Fibroblast of skin of left biceps (primary cell): Measurements from ENCODE around the gene FILIP1L.
"Not testable (repeated sequence)": the region's sequence is repeated elsewhere in the genome, so short reads cannot be mapped to it uniquely, and the experiment has no call there.

Experiments
- DNase-seq, 2 experiments: peaks; one replicate each; pipeline ENCODE4 v3.0.0-alpha.2; 2013; ENCODE audit warnings: low read depth in 2 of 2

FILIP1L gene

GRCh38 chr3:100098784-100099070, 15.6 kb downstream of the FILIP1L start:
- no peak for DNase-seq

GRCh38 chr3:100097919-100098783, 16.1 kb downstream of the FILIP1L start:
- no peak for DNase-seq

- DNase-seq, result no peak
These were observed 17.4 kb downstream of the FILIP1L start for GRCh38 chr3:100096866-100097265.

DNA sequence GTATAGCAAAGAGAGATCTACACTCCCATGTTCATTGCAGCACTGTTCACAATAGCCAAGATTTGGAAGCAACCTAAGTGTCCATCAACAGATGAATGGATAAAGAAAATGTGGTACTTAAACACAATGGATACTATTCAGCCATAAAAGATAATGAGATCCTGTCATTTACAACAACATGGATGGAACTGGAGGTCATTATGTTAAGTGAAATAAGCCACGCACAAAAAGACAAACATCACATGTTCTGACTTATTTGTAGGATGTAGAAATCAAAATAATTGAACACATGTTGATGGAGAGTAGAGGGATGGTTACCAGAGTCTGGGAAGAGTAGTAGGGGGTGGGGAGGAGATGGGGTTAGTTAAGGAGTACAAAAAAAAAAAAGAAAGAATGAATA, 18.0 kb downstream of the FILIP1L start:
- DNase-seq, result not testable (repeated sequence)

GRCh38 chr3:100093831-100094230, 20.5 kb downstream of the FILIP1L start:
- no peak for DNase-seq

- DNase-seq, result no peak
These were observed 23.7 kb downstream of the FILIP1L start for GRCh38 chr3:100090669-100091005.

DNA sequence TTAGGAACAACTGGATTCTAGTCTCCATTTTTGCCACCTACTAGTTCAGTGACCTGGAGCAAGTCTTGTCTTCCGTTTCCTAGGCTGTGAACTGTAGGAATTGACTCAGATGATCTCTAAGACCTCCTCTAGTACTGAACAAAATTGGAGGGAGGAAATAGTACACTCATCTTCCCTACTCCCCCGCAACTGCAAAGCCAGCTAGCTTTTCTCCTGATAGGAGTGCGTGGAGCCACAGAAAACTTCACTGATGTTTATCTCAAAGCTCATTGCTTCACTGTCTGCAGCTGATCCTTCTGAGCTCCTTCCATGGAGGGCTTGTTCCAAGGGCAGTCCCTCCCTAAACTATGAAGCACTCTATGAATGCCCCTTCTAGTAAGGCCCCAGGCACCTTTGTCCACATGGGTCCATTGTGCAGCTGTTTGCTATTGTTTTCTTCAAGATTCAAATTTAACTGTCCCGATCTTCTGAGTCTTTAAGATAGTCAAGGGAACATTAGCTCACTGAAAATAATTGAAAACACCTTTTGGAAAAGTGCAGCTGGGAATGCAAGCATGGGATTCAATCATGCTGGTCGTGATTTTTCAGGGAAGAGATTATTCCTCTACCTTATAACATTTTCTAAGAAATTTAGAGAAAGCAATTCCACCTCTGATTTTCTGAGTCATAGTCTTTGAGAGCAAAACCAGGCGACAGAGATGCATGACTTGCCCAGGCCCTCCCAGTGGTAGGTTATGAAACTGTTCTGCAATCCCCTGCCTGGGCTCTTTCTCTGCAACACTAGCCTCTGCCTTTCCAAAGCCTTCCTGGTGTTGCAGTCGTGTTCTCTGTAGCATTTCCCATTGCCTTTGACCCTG, 24.3 kb downstream of the FILIP1L start:
- no peak for DNase-seq

- no peak for DNase-seq
These were observed 25.4 kb downstream of the FILIP1L start for GRCh38 chr3:100088735-100089368.

- no peak for DNase-seq
These were observed 27.1 kb downstream of the FILIP1L start for GRCh38 chr3:100087198-100087597.

GRCh38 chr3:100086401-100086800, 27.9 kb downstream of the FILIP1L start:
- no peak for DNase-seq

DNA sequence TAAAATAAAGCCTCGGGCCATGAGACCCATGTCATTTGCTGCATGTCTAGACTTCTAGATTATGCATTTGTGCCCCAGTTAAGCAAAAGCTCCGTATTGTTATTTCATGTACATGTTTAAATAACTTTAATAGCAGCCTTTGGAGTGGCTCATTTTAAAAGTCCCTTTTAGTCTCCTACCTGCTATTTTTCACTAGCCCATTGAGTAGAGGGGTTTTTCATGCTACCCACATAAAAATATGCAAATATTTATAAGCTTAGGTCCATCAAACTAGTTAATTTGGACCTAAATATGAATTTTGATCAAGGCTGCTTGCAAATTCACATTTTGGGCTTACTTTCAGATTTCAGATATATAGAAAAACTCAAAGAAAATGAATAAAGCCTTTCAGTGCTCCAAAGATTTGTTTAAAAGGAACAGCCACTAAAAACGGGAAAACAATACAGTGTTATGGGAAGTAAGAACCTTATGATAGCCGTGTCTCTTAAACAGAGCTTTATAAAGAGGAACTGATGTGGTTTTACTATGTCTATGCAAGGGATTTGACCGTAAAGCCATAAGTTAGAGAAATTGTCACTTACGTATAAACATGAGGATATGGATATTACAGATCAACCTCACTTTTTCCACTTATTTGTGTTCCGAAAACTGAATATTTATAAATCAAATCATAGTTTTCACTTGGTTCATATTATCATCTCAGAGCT, 30.0 kb downstream of the FILIP1L start:
- DNase-seq, result no peak

DNA sequence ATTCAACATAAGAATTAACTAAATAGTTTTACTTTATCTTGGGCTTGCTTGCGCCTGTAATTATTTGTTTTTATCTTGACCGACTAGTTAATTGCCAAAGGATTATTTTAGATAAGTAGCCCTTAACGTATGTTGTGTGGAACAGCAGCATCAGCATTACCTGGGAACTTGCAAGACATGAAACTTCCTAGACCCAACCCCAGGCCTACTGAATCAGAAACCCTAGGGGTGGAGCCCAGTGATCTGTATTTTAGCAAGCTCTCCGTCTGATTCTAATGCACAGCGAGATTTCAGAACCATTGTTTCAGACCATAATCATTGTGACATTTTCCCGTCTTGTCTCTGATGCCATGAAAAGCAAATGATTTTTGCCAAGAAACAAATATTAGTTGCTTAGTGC, 31.1 kb downstream of the FILIP1L start:
- DNase-seq, result no peak

GRCh38 chr3:100082714-100083113, 31.6 kb downstream of the FILIP1L start:
- DNase-seq, result no peak

DNA sequence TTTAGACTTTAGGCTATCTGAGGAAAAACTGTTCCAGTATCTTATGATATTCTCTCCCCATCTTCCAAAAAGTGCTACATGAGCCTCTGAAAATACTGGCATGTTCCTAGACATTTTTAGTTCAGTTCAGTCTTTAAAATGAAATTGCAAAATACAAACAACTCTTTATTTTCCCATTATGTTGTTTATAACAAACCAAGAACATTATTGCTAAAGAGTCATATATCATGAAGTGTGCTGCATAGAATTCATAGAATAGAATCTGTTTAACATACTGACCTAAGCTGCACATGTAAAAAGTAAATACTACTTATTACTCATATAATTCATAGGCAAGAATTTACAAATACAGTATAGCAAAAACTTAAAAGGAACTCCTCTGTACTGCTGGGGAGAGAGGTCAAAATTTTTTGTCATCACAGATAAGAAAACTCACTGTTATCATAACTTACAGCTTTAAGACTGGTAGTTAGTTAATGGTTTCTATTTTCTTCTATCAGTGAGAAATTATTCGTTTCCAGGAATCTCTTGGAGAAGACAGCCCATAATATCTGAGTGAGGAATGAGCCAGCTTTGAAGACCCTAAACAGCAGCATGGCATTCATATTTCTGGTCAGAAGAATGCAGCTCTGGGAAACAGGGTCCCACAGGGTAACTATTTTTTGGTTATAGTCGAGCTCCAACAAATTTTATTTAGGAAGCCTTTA, 32.2 kb downstream of the FILIP1L start:
- no peak for DNase-seq

DNA sequence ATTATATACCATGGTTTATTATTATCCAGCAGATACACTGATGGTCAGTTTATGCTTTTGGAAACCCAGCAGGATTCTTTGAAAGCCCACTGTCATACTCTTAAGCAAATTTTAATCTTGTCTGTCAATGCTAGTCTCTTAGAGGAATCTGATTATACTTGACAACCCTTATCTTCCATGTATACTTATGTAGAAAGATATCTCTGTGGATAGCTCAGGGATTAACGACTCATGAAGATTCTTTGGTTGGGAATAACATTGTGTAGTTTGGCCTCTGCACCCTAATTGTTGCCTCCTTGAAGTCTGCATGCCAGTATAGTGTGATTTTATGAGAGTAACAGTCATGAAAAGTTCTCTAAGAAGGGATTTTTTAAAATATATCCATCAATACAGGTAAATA, 33.0 kb downstream of the FILIP1L start:
- no peak for DNase-seq

DNA sequence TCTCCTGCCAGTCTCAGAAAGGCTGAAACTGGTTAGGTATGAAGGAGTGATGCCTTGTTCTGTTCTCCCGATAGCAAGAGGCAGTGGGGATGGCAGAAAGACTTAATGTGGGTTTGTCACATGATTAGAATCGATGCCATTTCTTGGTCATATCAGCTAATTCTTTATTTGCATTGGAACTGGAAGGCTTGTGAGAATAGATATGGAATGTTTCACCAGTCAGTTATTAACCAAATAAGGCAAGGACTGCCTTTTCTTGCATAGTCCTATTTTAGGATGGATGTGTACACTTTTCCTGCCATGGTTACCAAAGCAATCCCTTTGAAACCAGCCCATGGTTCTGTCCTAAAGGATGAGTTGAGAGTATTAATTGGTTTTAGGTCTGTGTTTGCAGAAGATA, 33.7 kb downstream of the FILIP1L start:
- no peak for DNase-seq

- no peak for DNase-seq
These were observed 35.0 kb downstream of the FILIP1L start for GRCh38 chr3:100079328-100079727.

DNA sequence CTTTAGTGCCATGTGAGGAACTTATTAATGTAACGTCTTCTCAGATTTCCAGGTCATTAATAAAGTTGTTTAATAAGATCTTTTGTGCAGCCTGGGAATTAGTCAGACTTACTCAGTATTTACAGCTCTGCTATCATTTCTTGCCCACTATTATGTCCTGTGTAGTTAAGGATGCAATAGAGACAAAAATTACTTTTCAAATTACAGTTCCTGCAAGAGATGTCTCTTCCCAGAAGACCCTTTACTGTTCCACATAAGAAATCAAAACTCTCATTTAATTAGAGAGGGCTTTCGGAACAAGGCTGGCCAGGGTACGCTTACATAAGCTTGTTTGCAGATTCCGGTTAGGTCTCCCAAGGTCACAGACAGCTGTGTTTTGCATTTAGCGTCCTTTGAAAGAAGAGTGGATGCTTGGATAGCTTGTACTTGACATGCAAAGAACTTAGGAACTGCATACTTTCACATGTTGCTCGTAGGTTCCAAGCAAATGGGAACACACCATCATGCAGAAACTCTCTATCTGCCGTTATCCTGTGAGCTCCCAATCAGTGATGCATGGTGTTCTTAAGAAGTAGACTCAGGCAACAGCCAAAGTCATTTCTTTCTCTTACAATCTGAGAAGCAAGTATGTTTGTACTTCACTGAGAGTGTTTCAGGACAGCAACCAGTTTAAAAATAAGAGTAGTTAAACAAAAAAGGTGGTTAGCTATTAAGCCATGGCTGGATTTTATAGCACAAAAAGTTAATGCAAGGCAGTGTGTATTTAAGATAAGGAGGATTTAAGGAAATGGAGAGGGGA, 37.4 kb downstream of the FILIP1L start:
- DNase-seq, result no peak

DNA sequence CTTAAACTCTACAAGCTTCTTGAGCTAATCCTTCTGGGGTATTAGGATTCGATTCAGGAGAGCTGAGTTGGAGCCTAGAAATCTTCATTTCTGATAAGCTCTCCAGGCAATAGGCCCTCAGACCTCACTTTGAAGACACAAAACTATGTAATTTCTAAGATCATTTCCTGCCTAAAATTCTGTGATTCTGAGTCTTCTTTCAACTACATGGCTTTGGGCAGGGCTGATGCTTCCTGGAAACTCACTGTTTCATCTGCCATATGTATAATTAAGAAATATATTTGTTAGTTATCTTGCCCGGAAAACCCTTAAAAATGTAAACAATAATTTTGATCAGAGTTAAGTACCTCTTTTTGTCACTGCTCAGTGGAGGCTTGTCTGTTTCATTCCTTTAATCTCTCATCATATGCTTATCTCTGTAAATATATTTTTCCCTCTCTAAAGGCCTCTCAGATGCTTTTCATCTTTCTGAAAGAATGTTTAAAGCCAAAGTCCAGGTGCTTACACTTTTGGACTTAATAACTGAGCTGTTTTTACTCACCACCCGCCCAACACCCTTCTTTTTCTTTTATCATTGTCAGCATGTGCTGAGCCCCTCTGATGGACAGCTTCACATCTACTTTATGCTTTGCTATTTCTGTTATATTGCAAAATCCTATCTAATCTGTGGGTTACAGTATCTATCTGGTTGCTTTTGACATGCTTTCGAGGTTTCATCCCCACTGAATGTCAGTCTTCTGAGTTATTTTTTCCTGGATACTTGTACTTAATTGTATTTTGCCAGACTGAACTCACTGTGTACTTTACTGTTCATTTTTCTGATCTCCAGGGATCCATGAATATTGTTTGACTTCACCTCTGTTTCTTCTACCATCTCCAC, 38.2 kb downstream of the FILIP1L start:
- DNase-seq, result no peak

DNA sequence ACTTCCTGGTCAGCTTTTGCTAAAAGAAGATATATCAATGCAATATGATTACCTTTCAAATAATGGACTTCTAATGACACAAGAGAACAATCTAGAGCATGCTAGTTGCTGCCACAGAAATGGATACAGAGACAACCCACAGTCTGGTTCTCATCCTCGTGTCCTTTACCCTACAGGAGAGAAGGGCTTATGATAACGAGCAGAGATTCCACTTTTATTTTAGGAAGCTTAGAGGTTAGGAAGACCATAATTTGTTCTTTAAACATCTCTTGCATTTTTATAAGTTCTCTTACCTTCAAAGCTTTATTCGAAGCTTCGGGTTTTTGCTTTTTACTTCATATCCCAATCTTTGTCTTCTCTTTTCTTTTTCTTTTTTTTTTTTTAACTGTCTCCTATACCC, 39.1 kb downstream of the FILIP1L start:
- DNase-seq, result no peak
